ENCODE measurements around the gene XIRP2. TPM values are rescaled to one million over a fixed set of nuclear protein-coding genes. Genes with fewer than 3 reads are reported as not detected.
A peak's percentile ranks its signal among the peaks of the same experiment; 100 is the strongest.

Gene XIRP2
- total RNA-seq, 2 donors from 2014 or later: not detected

DNA sequence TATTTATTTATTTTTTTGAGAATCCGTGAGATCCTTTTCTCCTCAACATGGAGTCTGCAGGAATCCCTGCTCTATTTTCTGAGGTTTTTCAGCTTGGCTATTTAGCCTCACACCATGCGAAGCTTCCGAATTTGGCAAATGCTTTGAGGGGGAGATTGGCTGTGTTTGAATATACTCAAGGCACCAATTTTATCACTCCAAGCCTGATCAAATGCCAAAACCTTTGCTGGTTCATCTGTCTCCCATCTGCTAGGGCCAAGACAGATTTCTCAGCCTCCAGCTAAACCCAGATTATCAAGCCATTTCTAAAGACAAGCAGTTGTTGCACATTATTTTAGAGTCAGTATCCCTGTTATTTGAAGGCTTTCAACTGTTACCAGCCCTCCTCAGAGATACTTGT lies 295.7 kb downstream of the XIRP2 start:
- Histone ChIP-seq H3K4me1 (ENCODE audit: control insufficient read depth in 1 of 2, low read depth in 2 of 2) (peaks cover 4 to 28% of the 10 kb centered on the region in 2 donors), H3K36me3 (no peaks in the 10 kb centered on the region), H3K27me3 (replicated peaks; ENCODE audit: insufficient read depth) (no peaks in the 10 kb centered on the region), H3K27ac (no peak overlapping the region), H3K4me3 (no peak overlapping the region), H3K9me3 (no peaks in the 10 kb centered on the region)
- DNase-seq (ENCODE audit: low spot score) (no peak), ATAC-seq (ENCODE audit: insufficient number of reproducible peaks, low FRiP score, low read depth) (no peak)
- TF ChIP-seq, protein P1, sequence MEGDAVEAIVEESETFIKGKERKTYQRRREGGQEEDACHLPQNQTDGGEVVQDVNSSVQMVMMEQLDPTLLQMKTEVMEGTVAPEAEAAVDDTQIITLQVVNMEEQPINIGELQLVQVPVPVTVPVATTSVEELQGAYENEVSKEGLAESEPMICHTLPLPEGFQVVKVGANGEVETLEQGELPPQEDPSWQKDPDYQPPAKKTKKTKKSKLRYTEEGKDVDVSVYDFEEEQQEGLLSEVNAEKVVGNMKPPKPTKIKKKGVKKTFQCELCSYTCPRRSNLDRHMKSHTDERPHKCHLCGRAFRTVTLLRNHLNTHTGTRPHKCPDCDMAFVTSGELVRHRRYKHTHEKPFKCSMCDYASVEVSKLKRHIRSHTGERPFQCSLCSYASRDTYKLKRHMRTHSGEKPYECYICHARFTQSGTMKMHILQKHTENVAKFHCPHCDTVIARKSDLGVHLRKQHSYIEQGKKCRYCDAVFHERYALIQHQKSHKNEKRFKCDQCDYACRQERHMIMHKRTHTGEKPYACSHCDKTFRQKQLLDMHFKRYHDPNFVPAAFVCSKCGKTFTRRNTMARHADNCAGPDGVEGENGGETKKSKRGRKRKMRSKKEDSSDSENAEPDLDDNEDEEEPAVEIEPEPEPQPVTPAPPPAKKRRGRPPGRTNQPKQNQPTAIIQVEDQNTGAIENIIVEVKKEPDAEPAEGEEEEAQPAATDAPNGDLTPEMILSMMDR (IDR thresholded peaks at IDR 0.05): no peak

DNA sequence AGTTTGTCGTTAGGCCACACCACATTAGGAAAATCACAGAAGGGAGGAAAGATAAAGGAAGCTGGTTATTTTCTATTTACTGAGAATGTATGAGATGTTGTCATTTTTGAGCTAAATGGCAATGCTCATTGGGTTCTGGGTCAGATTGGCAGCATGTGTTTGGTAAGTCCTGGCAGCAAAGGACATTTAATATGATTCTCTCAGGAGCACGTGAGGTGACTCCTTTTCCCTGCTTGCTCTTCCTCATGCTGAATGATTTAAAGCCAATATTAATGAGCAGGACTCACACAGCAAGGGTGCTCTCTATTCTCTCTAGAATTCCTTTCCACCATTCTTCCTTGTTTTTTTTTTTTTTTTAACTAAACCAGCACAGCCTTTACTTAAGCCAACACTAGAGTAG lies 298.2 kb downstream of the XIRP2 start:
- no peaks in the 10 kb centered on the region for H3K9me3 ChIP-seq
- peaks cover 15 to 51% of the 10 kb centered on the region in 2 donors for H3K4me1 ChIP-seq (ENCODE audit: control insufficient read depth in 1 of 2, low read depth in 2 of 2)
- no peak for DNase-seq (ENCODE audit: low spot score)
- no peak overlapping the region for H3K4me3 ChIP-seq
- H3K27ac ChIP-seq: no peak overlapping the region
- no peaks in the 10 kb centered on the region for H3K27me3 ChIP-seq (replicated peaks; ENCODE audit: insufficient read depth)
- no peak for ATAC-seq (ENCODE audit: insufficient number of reproducible peaks, low FRiP score, low read depth)
- no peaks in the 10 kb centered on the region for H3K36me3 ChIP-seq
- TF ChIP-seq, protein P1 (IDR thresholded peaks at IDR 0.05): no peak

GRCh38 chr2:167187049-167187727 lies 298.9 kb downstream of the XIRP2 start:
- Histone ChIP-seq H3K27me3 (replicated peaks; ENCODE audit: insufficient read depth) (no peaks in the 10 kb centered on the region), H3K4me1 (ENCODE audit: control insufficient read depth in 1 of 2, low read depth in 2 of 2) (peaks cover 16 to 53% of the 10 kb centered on the region in 2 donors), H3K27ac (no peak overlapping the region), H3K4me3 (no peak overlapping the region), H3K36me3 (no peaks in the 10 kb centered on the region), H3K9me3 (no peaks in the 10 kb centered on the region)
- TF ChIP-seq, protein P1 (IDR thresholded peaks at IDR 0.05): no peak
- DNase-seq (ENCODE audit: low spot score) (no peak), ATAC-seq (ENCODE audit: insufficient number of reproducible peaks, low FRiP score, low read depth) (no peak)

DNA sequence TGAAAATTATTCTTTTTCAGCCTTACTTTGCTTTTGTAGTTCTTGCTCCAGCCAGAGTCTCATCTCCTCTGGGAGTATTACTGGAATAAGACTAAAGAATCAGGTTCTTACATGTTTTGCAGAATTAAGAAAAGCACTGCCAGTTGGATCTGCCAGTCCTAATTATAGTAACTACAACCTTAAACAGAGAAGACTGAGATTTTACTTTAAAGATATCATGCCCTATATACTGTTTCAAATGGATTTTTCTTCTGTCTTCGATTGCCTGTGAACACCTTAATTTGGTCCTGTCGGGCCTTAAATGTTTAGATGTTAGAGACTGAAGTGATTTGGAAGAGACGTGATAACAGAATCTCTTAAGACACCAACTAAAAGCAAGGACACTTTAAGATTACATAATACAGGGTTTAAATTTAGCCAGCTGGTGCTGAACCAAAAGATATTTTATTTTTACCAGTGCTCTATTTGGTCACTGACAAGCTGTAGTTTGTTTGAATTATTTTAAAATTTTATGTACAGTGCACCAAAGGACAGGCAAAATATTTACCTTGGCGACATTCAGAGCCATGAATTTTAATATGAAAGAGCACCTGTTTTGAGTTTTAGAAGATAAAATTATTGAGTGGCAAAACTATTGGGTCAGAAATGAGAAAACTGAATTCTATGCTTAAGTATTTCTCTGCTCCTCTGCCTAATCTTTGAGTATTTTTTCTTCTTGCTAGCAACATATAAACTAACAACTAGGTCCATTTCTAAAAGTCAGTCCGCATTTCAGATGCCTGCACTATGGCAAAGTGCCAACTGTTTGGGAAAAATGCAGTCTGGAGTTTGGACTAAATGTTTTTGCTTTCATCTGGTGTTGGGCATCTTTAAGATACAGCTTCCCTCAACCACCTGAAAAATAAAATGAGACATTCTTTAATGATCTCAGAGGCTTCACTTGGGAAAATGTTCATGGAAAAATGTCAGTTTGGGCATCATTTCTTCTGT lies 300.0 kb downstream of the XIRP2 start:
- DNase-seq (ENCODE audit: low spot score): no peak
- Histone ChIP-seq H3K9me3 (no peaks in the 10 kb centered on the region), H3K4me3 (no peak overlapping the region), H3K36me3 (no peaks in the 10 kb centered on the region), H3K27ac (peak overlapping the region; percentile 46), H3K4me1 (ENCODE audit: control insufficient read depth in 1 of 2, low read depth in 2 of 2) (peaks cover 20 to 63% of the 10 kb centered on the region in 2 donors), H3K27me3 (replicated peaks; ENCODE audit: insufficient read depth) (no peaks in the 10 kb centered on the region)
- TF ChIP-seq, protein P1 (IDR thresholded peaks at IDR 0.05): no peak
- no peak for ATAC-seq (ENCODE audit: insufficient number of reproducible peaks, low FRiP score, low read depth)

- H3K9me3 ChIP-seq: no peaks in the 10 kb centered on the region
- no peak overlapping the region for H3K27ac ChIP-seq
- DNase-seq (ENCODE audit: low spot score): no peak
- TF ChIP-seq, protein P1 (IDR thresholded peaks at IDR 0.05): no peak
- no peak for ATAC-seq (ENCODE audit: insufficient number of reproducible peaks, low FRiP score, low read depth)
- peaks cover 20 to 64% of the 10 kb centered on the region in 2 donors for H3K4me1 ChIP-seq (ENCODE audit: control insufficient read depth in 1 of 2, low read depth in 2 of 2)
- no peaks in the 10 kb centered on the region for H3K27me3 ChIP-seq (replicated peaks; ENCODE audit: insufficient read depth)
- H3K4me3 ChIP-seq: no peak overlapping the region
- no peaks in the 10 kb centered on the region for H3K36me3 ChIP-seq
Observed at GRCh38 chr2:167190053-167190452, 301.8 kb downstream of the XIRP2 start.

All from thoracic aorta (tissue), 2 donors.